ENCODE measurements around the gene IFNAR1. TPM values are rescaled to one million over a fixed set of nuclear protein-coding genes. Genes with fewer than 3 reads are reported as not detected.

Gene IFNAR1
- total RNA-seq, 1 experiment from 2014 or later, result 14.2 TPM

DNA sequence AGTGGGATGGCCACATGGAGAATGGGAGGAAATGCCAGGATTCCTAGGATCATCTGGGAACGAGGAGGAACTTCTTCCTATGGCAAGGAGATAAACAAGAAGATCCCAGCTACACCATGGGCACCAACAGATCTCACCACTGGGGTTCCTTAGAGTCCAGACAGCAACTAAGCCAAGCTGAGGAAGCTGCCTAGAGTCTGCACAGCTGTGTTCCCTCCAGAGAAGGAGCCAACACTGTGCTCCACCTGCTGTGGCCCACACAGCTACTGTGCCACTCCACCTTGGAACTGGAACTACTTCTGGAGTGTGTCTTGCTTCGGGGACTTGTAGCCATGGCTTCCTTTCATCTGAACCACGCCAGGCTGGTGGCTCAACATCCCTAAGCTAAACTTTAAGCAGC lies 6.0 kb downstream of the IFNAR1 start:
- Histone ChIP-seq H2BK120ac (ENCODE audit: low read depth, low read length, poor library complexity, severe bottlenecking) (no peak overlapping the region), H2AFZ (ENCODE audit: low read length) (no peak overlapping the region), H3K27me3 (ENCODE audit: insufficient read depth, low read length) (no peaks in the 10 kb centered on the region), H3K4ac (ENCODE audit: low read depth, low read length) (no peak overlapping the region), H2BK12ac (ENCODE audit: insufficient read length, low read depth, low read length) (no peak overlapping the region), H4K5ac (ENCODE audit: insufficient read length, low read depth, low read length) (no peak overlapping the region), H3K4me2 (ENCODE audit: insufficient read depth, insufficient read length, low read length) (no peak overlapping the region), H4K20me1 (ENCODE audit: control insufficient read depth, insufficient read depth, insufficient read length) (no peaks in the 10 kb centered on the region), H3K14ac (ENCODE audit: insufficient read depth, low read length) (no peak overlapping the region), H2AK5ac (ENCODE audit: insufficient read length, low read length) (no peak overlapping the region), H3K9ac (ENCODE audit: extremely low read depth, insufficient read length, low read length) (no peak overlapping the region), H2BK15ac (ENCODE audit: low read depth, low read length) (no peak overlapping the region), H3K18ac (ENCODE audit: insufficient read length, low read depth, low read length) (no peak overlapping the region), H3K56ac (ENCODE audit: insufficient read length, low read depth, low read length) (no peak overlapping the region), H3K27ac (ENCODE audit: insufficient read length, low read depth, low read length) (no peak overlapping the region), H3K9me3 (ENCODE audit: control insufficient read depth, low read depth, low read length) (no peaks in the 10 kb centered on the region), H4K8ac (replicated peaks; ENCODE audit: insufficient read length, low read depth, low read length) (no peak overlapping the region), H3K4me1 (ENCODE audit: insufficient read depth, low read length) (no peaks in the 10 kb centered on the region), H3T11ph (ENCODE audit: low read length) (no peak overlapping the region), H4K91ac (ENCODE audit: insufficient read length, low read depth, low read length) (no peak overlapping the region), H2BK5ac (ENCODE audit: insufficient read length, low read length) (no peak overlapping the region), H3K79me2 (ENCODE audit: insufficient read depth, low read length) (peaks cover 10% of the 10 kb centered on the region; the same call in 1 of the 2 replicates), H3K23me2 (ENCODE audit: insufficient read length, low read depth, low read length, poor library complexity, severe bottlenecking) (no peaks in the 10 kb centered on the region), H3K79me1 (ENCODE audit: insufficient read depth, low read depth, low read length, poor library complexity, severe bottlenecking) (peaks cover 5% of the 10 kb centered on the region), H2BK20ac (ENCODE audit: low read depth, low read length, poor library complexity, severe bottlenecking) (no peak overlapping the region), H3K23ac (ENCODE audit: insufficient read length, low read depth, low read length) (no peak overlapping the region)
- Mint-ChIP-seq H3K9me3 (peaks cover 15 to 24% of the 10 kb centered on the region in 2 experiments), H3K4me3 (no peak overlapping the region), H3K27me3 (ENCODE audit: low read depth) (no peaks in the 10 kb centered on the region), H3K36me3 (ENCODE audit: insufficient read depth in 1 of 3, low read depth in 3 of 3) (peaks cover 18 to 43% (median 27%) of the 10 kb centered on the region in 3 experiments), H3K27ac (peak overlapping the region in 1 of 3 experiments; percentile 41; a peak in 1 of 7 replicates), H3K4me1 (no peaks in the 10 kb centered on the region)
- no peak for TF ChIP-seq CTCF (conservative IDR thresholded peaks at IDR 0.05)
- no CpG with 5 or more reads among the region's 3 CpGs for WGBS (ENCODE audit: extremely low coverage, insufficient read length, low lambda C conversion rate)
- no peak for DNase-seq
